OCI-LY1 (cell line): ENCODE data around the gene ZBP1.

Experiments used
- H2AFZ ChIP-seq: fragments of 200-600 bp; sonication (generic), shearing (Covaris generic); 2 replicates; pipeline ENCODE4 v1.6.0; 2014; ENCODE audit warnings: antibody characterized with exemption, mild to moderate bottlenecking, low read length
- H3F3A ChIP-seq: fragments of 200-600 bp; sonication (generic), shearing (Covaris generic); 2 replicates; pipeline ENCODE4 v1.6.0; 2014; ENCODE audit warnings: mild to moderate bottlenecking, antibody characterized with exemption, low read length, moderate library complexity; ENCODE audit not compliant: insufficient read depth
- H3K27ac ChIP-seq: fragments of 200-600 bp; sonication (generic); 2 replicates; pipeline ENCODE4 v1.5.1; 2014; ENCODE audit warnings: low read length, mixed run types, mild to moderate bottlenecking, low read depth; ENCODE audit not compliant: poor library complexity, severe bottlenecking
- H3K27me3 ChIP-seq: fragments of 200-600 bp; sonication (generic); 2 replicates; pipeline ENCODE4 v1.6.0; 2014; ENCODE audit warnings: antibody characterized with exemption, mild to moderate bottlenecking, low read length, moderate library complexity; ENCODE audit not compliant: insufficient read depth
- H3K36me3 ChIP-seq: fragments of 200-600 bp; sonication (generic); 2 replicates; pipeline ENCODE4 v1.6.1; 2014; ENCODE audit warnings: mild to moderate bottlenecking, antibody characterized with exemption, low read length, moderate library complexity, mixed read lengths; ENCODE audit not compliant: insufficient read depth
- H3K4me1 ChIP-seq: fragments of 200-600 bp; sonication (generic); 2 replicates; pipeline ENCODE4 v1.5.1; 2014; ENCODE audit warnings: mild to moderate bottlenecking, low read length, moderate library complexity; ENCODE audit not compliant: insufficient read depth, severe bottlenecking
- H3K4me2 ChIP-seq: fragments of 200-600 bp; sonication (generic), shearing (Covaris generic); 2 replicates; pipeline ENCODE4 v1.6.1; 2014; ENCODE audit warnings: low read length
- H3K4me3 ChIP-seq: fragments of 200-600 bp; sonication (generic); 2 replicates; pipeline ENCODE4 v1.5.1; 2014; ENCODE audit warnings: low read length, low read depth, mild to moderate bottlenecking, mixed read lengths; ENCODE audit not compliant: poor library complexity, severe bottlenecking
- H3K79me2 ChIP-seq: fragments of 200-600 bp; shearing (Covaris generic); 2 replicates; pipeline ENCODE4 v1.6.1; 2016; ENCODE audit warnings: mixed run types, low read length, mixed read lengths; ENCODE audit not compliant: insufficient read depth
- H3K9ac ChIP-seq: fragments of 200-600 bp; sonication (generic), shearing (Covaris generic); 2 replicates; pipeline ENCODE4 v1.6.1; 2014; ENCODE audit warnings: mild to moderate bottlenecking, low read length, mixed read lengths
- H3K9me2 ChIP-seq: fragments of 200-600 bp; sonication (generic), shearing (Covaris generic); 2 replicates; pipeline ENCODE4 v1.6.1; 2014; ENCODE audit warnings: low read depth, mild to moderate bottlenecking, low read length, mixed read lengths
- H3K9me3 ChIP-seq: fragments of 200-600 bp; shearing (Covaris generic); 2 replicates; pipeline ENCODE4 v1.6.1; 2014; ENCODE audit warnings: low read length, mixed read lengths
- H4K20me1 ChIP-seq: fragments of 200-600 bp; sonication (generic), shearing (Covaris generic); 2 replicates; pipeline ENCODE4 v1.6.0; 2016; ENCODE audit warnings: mild to moderate bottlenecking, low read length; ENCODE audit not compliant: insufficient read depth
- CTCF ChIP-seq: fragments of 200-600 bp; sonication (generic), shearing (Covaris generic); IDR thresholded peaks from 2 replicates; pipeline ENCODE4 v1.5.1; 2017; ENCODE audit warnings: mild to moderate bottlenecking, antibody characterized with exemption, low read length, moderate library complexity, mixed read lengths
- EZH2 ChIP-seq: fragments of 200-600 bp; sonication (generic), shearing (Covaris generic); IDR thresholded peaks from 2 replicates; pipeline ENCODE4 v1.8.0; 2017; ENCODE audit warnings: borderline replicate concordance, mixed run types, mild to moderate bottlenecking, antibody characterized with exemption, low read length, moderate library complexity, mixed read lengths

Gene ZBP1

GRCh38 chr20:57590485-57591288, 29.5 kb downstream of the ZBP1 start:
- no peaks in the 10 kb centered on the region for H4K20me1 ChIP-seq
- no peak overlapping the region for H3K4me2 ChIP-seq
- H2AFZ ChIP-seq: no peak overlapping the region
- H3K9me3 ChIP-seq: peaks cover 3% of the 10 kb centered on the region; the same call in 1 of the 2 replicates
- H3F3A ChIP-seq: no peaks in the 10 kb centered on the region
- H3K9ac ChIP-seq: no peak overlapping the region
- H3K36me3 ChIP-seq: no peaks in the 10 kb centered on the region
- H3K27me3 ChIP-seq: peaks cover 15% of the 10 kb centered on the region; the same call in 1 of the 2 replicates
- H3K27ac ChIP-seq: no peak overlapping the region
- TF ChIP-seq CTCF (no peak), EZH2 (no peak)
- no peaks in the 10 kb centered on the region for H3K79me2 ChIP-seq
- no peaks in the 10 kb centered on the region for H3K4me1 ChIP-seq
- H3K9me2 ChIP-seq: no peaks in the 10 kb centered on the region
- H3K4me3 ChIP-seq: no peak overlapping the region

DNA sequence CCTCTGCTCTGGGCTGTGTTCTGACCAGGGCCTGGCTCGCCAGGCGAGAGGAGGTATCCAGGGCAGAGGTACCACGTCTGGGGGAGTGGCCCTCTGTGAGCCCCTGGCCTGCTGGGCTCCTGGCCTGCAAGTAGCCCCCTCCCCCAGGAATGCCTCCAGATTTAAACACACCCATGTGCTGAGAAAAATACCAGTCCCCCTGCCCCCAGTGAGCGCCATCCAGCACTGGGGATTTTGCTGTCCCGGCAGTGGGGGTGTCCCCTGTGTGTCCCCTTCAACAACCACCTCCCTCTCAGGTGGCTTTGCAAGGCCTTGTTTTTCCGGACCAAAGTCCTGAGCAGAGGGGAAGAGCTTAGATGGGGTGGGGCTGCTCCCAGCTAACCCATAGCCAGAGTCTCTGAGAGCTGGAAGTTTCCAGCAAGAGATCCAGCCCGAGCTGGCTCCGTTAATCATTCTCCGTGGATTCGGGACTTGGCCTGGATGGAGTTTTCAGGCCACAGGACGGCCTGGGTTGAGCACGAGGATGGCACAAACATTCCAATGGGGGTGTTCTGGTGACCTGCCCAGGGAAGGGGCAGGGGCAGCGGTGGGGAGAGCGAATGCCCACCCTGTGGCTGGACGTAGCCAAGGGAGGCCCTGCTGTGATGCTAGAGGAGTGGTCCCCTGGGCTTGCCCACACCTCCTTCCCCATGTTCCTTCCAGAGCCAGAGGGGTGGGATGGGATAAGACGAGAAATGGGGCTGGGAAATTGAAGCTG, 30.3 kb downstream of the ZBP1 start:
- Histone ChIP-seq H3K27me3 (peaks cover 15% of the 10 kb centered on the region; the same call in 1 of the 2 replicates), H3K79me2 (no peaks in the 10 kb centered on the region), H2AFZ (no peak overlapping the region), H3K9me2 (no peaks in the 10 kb centered on the region), H3K36me3 (no peaks in the 10 kb centered on the region), H3K4me3 (no peak overlapping the region), H3K9me3 (peaks cover 3% of the 10 kb centered on the region; the same call in 1 of the 2 replicates), H3K4me1 (no peaks in the 10 kb centered on the region), H4K20me1 (no peaks in the 10 kb centered on the region), H3K27ac (no peak overlapping the region), H3K4me2 (no peak overlapping the region), H3F3A (no peaks in the 10 kb centered on the region), H3K9ac (no peak overlapping the region)
- no peak for TF ChIP-seq CTCF
- TF ChIP-seq EZH2: no peak

DNA sequence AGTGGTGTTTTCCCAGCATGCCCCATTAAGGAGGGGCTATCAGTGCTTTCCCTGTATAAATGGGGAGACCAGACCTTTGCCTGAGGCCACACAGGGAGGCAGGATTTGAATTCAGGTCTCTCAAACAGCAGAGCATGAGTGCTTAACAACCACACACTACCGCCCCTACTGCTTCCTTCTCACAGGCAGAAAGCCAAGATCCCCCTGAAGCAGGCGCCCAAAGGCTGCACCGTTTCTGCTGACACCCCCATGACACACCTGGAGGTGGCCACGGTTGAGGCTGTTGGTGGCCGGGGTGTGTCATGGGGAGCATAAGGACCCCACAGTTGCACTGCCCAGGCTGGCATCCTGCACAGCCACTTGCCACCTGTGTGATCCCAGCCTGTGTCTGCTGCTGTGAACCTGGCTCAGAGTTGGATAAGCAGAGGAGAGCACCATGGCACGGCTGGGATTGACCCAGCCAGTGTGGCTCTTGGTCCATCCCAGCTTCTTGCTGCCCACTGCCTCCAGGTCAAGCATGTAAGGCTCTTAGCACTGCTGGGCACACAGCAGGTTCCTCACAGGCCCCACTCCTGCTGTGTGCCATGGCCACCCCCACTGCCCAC, 31.0 kb downstream of the ZBP1 start:
- no peaks in the 10 kb centered on the region for H3K79me2 ChIP-seq
- H3K4me3 ChIP-seq: no peak overlapping the region
- H3F3A ChIP-seq: no peaks in the 10 kb centered on the region
- no peaks in the 10 kb centered on the region for H3K4me1 ChIP-seq
- H3K36me3 ChIP-seq: no peaks in the 10 kb centered on the region
- H3K9me2 ChIP-seq: no peaks in the 10 kb centered on the region
- H4K20me1 ChIP-seq: no peaks in the 10 kb centered on the region
- peaks cover 3% of the 10 kb centered on the region; the same call in 1 of the 2 replicates for H3K9me3 ChIP-seq
- TF ChIP-seq EZH2 (no peak), CTCF (no peak)
- H2AFZ ChIP-seq: no peak overlapping the region
- H3K4me2 ChIP-seq: no peak overlapping the region
- no peak overlapping the region for H3K9ac ChIP-seq
- no peak overlapping the region for H3K27ac ChIP-seq
- peaks cover 15% of the 10 kb centered on the region; the same call in 1 of the 2 replicates for H3K27me3 ChIP-seq
